GM21825 (cell line): ENCODE data around the gene COX7A1.

ENCODE experiments used
- ATAC-seq: cut with Tn5 transposase; IDR thresholded peaks from one replicate; pipeline ENCODE4 v1.9.1; 2021; ENCODE audit warnings: mild to moderate bottlenecking, moderate library complexity; ENCODE audit not compliant: unreplicated experiment

COX7A1 gene

DNA sequence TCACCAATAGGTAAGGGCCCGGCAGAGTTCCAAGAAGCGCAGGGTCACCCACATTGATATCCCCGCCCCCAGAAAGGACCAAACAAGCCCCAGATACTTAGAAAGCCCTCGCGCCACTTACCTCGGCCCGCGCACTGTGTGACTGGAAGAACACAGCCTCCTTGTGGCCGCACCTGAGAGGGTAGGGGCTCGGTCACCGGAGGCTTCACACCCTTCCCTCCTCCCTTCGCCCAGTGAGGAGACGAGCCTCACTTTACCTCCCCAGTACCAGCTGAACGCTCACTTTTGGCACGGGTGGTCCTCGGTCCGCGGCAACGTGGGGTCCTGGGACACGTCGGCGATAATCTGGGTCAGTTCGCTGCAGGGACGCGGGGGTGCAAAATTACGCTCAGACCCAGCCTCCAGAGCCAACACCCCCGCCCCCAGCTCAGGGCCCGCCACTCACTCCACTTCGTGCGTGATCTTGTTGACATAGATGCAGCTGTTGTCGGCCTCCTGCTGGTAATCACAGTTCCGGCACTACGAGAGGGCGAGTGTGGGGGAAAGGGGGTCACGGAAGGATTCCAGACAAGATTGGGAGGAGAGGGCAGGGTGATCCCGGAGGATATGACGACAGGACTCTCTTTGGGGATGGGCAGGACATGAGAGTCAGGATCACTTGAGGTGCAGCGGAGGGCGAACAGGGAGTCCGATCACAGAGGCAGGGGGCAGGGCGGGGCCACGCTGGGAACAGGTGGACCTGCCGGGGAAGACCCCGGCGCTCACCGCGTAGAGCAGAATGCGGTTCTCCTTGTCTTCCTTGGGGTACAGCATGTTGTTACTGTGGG is 38.1 kb downstream of the COX7A1 start:
- ATAC-seq, result peak; percentile 2

DNA sequence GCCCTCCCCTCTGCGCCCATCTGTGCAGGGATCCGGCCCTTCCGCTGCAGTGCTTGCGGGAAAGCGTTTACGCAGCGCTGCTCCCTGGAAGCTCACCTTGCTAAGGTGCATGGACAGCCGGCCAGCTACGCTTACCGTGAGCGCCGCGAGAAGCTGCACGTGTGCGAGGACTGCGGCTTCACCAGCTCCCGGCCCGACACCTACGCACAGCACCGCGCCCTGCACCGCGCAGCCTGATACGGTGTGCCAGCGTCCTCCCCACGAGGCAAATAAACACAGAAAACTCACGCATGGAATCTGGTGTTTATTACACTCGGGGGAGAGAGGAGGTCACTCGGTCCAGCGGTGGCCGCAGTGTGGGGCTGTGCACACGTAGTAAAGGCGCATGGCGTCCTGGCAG is 38.8 kb downstream of the COX7A1 start:
- ATAC-seq, result no peak

DNA sequence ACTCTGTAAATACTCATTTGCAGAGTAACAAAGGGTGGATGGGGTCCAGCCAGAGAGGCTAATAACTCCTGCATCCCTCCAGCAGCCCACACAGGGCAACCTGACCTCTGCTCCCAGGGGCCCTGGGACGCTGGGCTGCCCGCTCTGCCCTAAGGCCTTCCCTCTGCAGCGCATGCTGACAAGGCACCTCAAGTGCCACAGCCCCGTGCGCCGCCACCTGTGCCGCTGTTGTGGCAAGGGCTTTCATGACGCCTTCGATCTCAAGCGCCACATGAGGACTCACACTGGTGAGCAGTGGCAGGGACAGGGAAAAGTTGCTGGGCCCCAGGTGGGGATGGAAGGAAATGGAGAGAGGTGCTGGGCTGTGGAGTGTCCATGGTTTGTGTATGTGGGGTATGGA is 39.6 kb downstream of the COX7A1 start:
- ATAC-seq, result no peak

DNA sequence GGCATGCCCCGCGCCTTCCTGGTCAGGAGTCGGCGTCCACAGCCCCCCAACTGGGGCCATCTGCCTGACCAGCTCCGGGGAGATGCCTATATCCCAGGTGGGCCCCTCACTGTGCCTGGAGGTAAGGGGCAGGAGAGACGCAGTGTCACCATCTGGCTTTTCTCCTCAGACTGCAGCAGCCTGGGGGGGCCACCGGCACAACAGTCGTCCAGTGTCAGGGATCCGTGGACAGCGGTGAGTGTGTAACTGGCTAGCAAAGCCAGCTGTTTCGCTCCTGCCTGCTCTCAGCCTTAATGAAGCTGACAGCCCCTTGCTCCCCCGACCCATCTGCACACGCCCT is 41.1 kb downstream of the COX7A1 start:
- no peak for ATAC-seq

DNA sequence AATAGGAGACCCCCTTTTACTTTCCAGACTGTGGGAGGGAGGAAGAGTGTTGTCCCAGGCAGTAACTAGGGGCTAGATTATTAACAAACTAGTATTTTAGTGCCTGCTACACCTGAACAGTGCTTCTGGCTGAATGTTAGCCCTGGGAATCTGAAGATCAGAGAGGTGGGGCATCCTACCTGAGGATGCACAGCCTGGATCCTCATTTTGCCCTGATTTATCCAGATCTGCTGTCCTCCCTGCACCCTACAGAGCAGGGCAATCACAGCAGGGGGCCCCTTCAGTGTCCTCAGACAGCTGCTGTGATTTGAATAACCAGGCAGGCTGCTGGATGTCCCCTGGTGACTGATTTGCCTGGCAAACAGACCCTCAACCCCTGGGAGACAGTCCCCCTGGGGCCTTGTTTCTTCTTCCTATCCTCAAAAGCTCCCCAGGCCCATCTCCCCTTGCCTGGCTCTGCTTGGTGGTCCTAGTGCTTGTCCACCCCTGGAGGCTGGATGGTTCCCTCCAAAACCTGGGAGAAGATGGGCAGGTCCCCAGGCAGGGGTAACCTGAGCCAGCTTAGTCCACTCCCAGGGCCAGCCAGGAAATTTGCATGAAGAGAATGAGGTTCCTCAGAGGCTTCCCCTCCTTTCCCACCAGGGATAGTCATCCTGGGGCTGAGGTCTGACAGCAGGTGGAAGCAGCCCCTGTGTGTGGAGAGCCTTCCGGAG is 41.6 kb downstream of the COX7A1 start, which contains the start of gene OVOL3:
TSS of gene OVOL3 (plus strand) at position 657 of the 713 bp plus-strand sequence. CDS start 60 bp downstream, outside the sequence.
- ATAC-seq, result no peak

DNA sequence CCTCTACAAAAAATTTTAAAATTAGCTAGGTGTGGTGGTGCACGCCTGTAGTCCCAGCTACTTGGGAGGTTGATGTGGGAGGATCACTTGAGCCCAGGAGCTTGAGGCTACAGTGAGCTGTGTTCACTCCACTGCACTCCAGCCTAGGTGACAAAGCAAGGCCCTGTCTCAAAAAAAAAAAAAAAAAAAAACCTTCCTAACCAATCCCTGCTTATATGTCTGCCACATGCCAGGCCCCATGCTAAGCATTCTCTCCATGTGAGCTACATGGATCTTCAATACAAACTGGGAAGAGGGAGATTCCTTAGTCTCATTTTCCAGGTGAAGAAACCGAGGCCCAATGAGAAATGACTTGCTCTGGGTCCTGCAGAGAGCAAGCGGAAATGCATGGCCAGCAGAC is 43.6 kb downstream of the COX7A1 start:
- no peak for ATAC-seq

DNA sequence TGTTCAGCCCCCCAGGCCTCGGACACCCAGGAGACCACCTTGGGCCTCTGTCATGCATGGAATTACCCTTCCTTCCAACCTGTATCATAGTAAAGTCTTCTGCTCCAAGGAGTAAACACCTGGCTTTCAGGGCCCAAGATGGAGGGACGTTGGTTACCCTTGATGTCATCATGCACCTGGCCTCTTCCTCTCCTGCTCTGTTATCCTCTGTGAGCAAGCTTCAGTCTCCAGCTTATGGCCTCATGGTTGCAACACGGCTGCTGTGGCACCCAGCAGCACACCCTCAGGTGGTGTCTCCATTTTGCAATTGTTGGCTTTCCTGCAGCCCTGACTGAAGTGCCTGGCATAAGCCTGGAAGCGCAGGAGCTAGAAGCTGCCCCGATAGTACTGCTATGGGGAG is 45.3 kb downstream of the COX7A1 start:
- ATAC-seq, result no peak

DNA sequence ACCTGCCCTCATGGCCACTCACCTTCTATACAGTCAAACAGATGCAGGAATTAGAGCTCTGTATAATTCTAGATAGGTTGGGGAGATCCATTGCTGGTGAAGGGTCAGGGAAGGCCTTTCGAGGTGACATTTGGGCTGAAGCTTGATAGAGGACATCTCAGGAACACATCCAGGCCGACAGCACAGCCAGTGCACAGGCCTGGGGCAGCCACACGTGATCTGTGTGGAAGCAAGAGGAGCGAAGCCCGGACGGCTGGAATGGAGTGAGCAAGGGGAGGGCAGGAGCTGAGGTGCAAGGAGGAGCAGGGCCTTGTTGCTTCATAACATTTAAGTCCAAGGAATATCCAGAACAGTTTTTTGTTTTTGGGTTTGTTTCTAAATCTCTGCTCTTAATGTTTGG is 45.8 kb downstream of the COX7A1 start:
- no peak for ATAC-seq

DNA sequence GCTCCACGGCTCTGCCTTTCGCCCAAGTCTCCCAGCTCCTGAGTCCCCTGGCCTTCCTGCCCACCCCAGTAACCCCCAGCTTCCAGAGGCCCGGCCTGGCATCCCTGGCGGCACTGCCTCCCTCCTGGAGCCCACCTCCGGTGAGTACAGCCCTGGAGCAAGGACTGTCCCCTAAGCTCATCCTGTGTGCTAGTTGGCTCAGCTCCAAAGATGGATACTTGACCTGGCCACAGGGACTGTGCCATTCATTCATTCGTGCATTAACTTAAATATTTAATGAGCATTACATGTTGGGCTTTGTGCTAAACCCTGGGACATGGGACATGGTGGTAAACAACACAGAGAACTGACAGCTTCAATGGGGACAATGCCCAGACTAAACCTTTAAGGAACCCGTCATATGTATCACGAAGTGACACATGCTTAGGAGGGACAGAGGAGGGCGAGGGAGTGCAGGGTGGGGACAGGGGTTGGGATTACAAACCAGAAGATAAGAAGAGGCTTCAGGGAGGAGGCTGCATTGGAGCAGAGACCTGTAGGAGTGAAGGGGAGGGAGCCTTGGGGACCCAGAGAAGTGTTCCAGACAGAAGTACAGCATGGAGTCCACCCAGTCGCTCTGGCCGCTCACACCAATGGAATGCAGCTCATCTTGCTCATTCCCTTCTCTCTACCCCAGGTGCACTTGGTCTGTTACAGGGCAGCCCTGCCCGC is 48.2 kb downstream of the COX7A1 start:
- ATAC-seq, result no peak

DNA sequence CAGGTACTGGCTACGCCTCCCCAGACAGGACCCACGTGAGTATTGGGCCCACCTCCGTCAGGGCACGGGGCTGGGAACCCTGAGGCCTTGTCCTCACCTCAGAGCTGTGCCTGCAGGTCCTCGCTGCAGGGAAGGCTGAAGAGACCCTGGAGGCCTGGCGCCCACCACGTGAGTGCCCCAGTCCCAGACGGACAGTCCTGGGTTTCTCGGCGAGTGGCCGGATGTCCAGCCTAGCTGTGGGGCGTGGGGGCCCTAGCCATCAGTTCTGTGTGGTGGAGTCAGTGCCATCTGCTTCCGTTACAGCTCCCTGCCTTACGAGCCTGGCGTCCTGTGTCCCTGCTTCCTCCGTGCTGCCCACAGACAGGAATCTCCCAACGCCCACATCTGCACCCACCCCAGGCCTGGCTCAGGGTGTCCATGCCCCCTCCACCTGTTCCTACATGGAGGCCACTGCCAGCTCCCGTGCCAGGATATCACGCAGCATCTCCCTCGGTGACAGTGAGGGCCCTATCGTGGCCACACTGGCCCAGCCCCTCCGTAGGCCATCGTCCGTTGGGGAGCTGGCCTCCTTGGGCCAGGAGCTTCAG is 49.1 kb downstream of the COX7A1 start:
- ATAC-seq, result no peak

DNA sequence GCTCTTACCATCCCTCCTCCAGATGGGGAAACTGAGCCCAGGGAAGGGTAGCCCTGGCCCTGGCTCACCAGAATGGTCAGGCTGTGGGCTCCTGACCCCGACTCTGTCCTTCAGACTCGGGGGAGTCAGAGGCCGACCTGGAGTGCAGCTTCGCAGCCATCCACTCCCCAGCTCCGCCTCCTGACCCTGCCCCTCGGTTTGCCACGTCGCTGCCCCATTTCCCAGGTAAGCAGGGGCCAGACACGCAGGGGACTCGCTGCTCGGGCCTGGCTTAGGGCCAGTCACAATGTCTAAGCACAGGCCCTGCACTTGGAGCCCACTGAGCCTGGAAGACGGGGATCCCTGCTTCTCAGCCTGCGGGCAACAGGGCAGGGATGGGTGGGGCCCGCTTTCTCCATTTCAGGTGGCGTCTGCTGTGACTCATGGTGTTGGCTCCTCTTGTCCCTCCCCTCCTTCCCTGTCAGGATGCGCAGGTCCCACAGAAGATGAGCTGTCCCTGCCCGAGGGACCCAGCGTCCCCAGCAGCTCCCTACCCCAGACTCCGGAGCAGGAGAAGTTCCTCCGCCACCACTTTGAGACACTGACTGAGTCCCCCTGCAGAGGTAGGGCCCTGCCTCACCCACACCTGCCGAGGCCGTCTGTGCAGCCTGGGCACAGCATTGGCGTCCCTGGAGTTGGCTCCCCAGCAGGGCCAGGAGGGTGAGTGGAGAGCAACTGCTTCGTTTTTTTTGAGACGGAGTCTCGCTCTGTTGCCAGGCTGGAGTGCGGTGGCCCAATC is 50.5 kb downstream of the COX7A1 start:
- ATAC-seq, result no peak
